GM18867 (cell line): ENCODE results near the gene TTF2.

Source experiments
- ATAC-seq: cut with Tn5 transposase; IDR thresholded peaks from one replicate; pipeline ENCODE4 v1.9.1; 2021; ENCODE audit warnings: mild to moderate bottlenecking, moderate library complexity; ENCODE audit not compliant: unreplicated experiment

TTF2 gene

DNA sequence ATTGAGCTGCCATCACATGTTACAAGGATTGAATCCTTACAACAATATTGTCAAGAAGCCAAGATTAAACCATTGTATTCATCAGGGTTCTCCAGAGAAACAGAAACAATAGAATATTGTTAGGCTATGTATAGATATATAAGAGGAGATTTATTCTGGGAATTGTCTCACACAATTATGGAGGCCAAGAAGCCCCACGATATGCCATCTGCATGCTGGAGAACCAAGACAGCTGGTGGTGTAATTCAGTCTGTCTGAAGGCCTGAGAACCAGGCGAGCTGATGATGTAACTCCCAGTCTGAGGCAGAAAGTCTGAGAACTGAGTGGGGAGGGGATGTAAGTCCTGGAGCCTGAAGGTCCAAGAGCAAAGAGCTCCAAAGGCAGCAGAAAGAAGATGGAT lies 14.5 kb upstream of the TTF2 start:
- ATAC-seq = no peak

GRCh38 chr1:117046781-117047180 lies 13.3 kb upstream of the TTF2 start:
- no peak for ATAC-seq

GRCh38 chr1:117047271-117047670 lies 12.9 kb upstream of the TTF2 start:
- no peak for ATAC-seq

DNA sequence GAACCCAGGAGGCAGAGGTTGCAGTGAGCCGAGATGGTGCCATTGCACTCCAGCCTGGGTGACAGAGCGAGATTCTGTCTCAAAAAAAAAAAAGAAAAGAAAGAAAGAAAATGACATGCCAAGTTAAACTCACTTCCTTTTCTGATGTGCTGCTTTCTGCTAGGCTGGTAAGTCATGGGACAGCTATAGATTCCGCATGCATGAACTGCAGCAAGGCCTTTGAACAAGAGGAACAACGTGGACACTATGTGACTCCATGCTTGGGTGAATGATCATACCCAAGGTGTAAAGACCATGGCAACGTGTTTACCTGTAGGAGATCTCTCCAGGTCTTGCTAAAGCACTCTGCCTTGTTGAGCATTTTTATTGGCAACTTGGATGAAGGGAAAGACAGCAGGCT lies 10.3 kb upstream of the TTF2 start:
- ATAC-seq = no peak

GRCh38 chr1:117051224-117052064 lies 8.7 kb upstream of the TTF2 start:
- ATAC-seq = peak; percentile 92

DNA sequence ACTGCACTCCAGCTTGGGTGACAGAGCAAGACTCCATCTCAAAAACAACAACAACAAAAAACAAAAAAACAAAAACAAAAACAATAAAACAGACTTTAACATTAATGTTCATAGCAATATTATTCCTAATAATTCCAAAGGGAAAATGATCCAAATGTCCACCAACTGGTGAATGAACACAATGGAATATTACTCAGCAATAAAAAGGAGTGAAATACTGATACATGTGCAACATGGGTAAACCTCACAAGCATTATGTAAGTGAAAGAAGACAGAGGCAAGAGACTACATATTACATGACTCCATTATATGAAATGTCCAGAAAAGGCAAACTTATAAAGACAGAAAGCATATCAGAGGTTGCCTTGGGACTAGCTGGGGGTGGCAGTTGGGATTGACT lies 6.1 kb upstream of the TTF2 start:
- no peak for ATAC-seq

DNA sequence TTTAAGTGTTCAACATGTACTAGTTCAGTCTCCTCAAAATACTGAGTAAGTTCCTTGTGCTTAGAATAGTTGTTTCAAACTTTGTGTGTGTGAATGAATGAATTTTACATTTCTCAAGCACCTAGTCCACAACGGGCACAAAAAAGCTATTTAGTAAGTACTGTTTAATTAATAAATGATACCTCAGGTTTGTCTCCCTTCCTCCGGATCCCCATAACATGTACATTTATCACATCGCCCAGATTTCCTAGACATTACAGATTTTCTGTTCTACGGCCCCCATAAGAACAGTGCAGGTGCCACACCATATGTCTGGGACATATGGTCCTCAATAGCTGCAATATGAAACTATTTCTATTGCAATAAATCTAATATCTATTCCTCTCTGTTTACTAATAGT lies 1.3 kb upstream of the TTF2 start:
- ATAC-seq = no peak

DNA sequence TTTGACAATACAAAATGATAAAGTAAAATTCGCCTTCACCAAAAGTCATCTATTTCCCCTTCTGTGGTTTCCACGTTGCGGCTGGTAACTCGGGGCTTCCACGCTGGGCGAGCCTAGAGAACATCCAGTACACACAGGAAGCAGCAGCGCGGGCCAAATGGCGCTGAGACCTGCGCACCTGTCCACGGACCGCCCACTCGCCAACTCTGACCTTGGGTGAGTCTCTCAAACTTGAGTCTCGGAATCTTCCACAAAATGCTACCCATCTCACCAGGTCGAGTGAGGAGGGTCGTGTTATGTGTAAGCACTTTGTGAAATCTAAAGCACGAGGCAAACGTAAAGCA lies 820 bp upstream of the TTF2 start:
- peak; percentile 33 for ATAC-seq

GRCh38 chr1:117060441-117061317 lies 553 bp downstream of the TTF2 start:
- ATAC-seq = peak; percentile 8

- peak; percentile 18 for ATAC-seq
Observed at GRCh38 chr1:117061986-117062415, 1.9 kb downstream of the TTF2 start.

DNA sequence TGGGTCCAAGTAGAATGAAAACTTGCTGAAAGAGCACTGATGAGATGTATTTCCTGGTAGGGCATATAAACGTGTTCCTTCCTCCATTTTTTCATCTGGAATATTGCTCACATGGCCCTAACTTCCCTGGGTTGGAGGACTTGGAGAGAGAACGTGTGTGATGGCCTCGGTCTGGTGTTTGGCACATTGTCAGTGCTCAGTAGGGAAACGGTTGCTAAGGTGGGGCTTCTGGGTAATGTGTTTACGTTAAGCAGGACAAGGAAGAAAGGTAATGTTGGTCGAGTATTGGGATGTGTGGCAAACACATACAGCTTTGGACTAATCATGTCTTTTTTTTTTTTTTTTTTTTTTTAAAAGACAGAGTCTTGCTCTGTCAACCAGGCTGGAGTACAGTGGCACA lies 6.2 kb downstream of the TTF2 start:
- no peak for ATAC-seq

DNA sequence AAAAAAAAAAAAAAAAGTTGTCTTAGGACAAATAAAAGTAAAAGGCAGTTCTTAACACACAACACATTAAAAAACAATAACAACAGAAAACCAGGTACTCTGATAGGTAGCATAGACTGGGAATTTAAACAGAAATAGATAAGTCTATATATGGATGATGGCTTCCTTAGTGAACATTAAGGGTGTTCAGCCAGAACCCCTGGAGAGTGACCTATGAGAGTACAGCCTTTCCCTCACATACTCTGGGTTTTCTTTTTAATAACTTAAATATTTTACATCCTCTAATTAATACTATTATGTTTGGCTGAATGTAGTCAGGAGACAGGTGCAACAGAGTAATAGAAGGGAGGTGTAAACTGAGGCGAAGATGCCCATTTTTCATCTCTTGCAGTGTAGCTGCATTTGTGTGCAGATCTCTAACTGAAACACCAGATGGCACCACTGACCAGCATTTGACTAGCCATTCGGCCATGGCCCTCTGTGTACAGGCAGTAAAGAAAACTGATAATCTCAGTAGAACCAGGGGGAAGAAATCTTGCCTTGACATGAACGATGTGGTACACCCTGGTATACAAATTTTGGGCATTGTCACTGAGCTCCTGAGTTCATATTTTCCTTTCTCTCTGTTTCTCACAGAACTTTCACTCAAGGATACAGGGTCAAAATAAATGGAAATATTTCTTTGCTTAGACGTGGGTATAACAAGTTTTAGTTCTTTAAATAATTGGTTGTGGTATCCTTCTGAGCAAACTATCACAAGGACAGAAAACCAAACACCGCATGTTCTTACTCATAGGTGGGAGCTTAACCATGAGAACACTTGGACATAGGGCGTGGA lies 7.6 kb downstream of the TTF2 start:
- peak; percentile 63 for ATAC-seq

DNA sequence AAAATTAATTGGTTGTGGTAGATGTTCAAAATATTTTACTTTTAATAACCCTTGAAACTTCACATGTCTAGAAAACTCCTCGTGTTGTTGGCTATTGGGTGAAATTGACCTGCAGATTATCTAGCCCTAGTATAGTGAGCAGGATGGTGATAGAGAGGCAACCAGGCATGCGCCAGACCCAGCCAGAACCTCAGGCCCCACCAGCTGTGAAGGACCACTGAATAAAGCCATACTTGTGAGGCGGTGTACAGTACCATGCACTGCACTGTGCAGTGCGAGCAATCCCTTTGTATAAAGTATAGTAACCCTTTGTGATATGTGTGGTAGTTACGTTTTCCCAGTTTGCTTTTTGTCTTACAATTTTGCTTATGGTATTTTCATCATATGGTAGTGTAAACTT lies 8.5 kb downstream of the TTF2 start:
- ATAC-seq = no peak

DNA sequence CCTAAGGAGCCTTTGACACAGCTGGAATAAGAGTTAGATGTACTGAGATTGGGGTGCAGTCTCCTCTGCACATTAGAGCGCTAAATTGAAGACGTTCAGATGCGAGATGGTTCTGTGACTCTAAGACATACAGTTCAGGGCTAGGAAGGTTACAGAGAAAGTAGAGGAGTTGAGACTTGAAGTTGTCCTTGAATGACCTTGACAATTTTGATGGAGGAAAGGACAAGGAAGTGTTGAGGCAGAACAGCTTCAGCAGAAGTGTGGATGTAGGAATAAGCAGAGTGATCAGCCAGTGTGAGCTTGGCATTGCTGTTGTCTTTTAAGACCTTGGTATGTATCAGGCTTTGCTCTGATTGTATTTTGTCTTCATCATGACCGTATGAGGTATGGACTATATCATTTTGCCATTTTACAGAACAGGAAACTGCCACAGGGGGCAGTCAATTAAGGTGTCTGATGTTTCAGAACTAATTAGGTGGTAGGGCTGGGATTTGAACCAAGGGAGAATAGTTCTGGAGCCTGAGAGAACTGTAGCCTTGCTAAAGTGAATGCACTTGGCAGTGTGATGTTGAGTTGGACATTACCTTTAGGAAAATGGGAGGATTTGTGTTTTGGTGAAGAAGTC lies 9.2 kb downstream of the TTF2 start:
- ATAC-seq = no peak

DNA sequence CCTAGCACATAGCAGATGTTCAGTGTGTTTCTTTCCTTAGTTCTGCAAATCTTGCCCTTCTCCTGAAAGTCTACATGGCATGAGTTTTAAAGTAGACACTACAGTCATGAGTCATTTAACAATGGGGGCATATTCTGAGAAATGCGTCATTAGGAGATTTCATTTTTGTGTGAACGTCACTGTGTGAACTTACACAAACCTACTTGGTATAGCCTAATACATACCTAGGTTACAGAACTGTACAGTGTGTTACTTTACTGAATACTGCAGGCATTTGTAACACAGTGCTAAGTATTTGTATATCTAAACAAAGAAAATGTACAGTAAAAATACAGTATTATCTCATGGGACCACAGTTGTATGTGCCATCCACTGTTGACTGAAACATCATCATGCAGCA lies 10.0 kb downstream of the TTF2 start:
- ATAC-seq = no peak

DNA sequence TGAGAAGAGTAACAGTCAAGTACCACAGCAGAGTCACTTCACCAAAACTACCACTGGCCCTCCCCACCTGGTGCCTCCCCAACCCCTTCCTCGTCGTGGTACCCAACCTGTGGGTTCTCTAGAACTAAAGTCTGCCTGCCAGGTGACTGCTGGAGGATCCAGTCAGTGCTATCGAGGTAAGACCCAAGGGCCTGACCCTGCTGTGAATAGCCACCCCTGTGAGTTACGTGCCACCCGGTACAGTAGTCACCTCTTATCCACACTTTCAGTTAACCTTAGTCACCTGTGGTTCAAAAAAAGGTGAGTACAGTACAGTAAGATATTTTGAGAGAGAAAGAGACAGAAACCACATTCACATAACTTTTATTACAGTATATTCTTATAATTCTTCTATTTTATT lies 16.5 kb downstream of the TTF2 start:
- ATAC-seq = no peak

DNA sequence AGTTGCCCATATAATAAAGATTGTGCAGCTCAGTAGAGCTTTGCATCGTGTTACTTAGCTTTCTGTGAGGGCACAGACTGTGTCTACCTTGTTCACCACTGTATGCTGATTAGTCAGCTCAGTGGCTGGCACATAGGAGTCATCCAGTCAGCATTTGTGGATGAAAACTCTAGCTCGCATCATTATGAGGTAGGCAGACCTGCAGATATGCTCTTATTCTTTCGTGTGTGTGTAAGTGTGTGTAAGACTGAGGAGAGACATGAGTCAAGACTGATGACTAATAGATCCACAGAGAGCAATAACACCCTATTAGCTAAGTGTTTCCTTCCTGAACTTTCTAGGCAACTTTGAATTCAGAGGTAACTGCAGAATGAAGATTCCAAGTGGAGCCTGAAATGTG lies 17.1 kb downstream of the TTF2 start:
- ATAC-seq = no peak

GRCh38 chr1:117079737-117080136 lies 19.6 kb downstream of the TTF2 start:
- ATAC-seq = no peak

- ATAC-seq = no peak
Observed at GRCh38 chr1:117084231-117084630, 24.1 kb downstream of the TTF2 start.

GRCh38 chr1:117087686-117088085 lies 27.6 kb downstream of the TTF2 start:
- no peak for ATAC-seq

- no peak for ATAC-seq
Observed at GRCh38 chr1:117089996-117090395, 29.9 kb downstream of the TTF2 start.
